ENCODE data around the gene NANOS3. TPM values are rescaled to one million over a fixed set of nuclear protein-coding genes. Genes with fewer than 3 reads are reported as not detected.

The NANOS3 gene
- total and polyA plus RNA-seq, 2 of the 13 experiments (the other 11 are each of a cell fraction or from before 2014, with no cell fraction given) = 0.21 TPM; not detected in 1

DNA sequence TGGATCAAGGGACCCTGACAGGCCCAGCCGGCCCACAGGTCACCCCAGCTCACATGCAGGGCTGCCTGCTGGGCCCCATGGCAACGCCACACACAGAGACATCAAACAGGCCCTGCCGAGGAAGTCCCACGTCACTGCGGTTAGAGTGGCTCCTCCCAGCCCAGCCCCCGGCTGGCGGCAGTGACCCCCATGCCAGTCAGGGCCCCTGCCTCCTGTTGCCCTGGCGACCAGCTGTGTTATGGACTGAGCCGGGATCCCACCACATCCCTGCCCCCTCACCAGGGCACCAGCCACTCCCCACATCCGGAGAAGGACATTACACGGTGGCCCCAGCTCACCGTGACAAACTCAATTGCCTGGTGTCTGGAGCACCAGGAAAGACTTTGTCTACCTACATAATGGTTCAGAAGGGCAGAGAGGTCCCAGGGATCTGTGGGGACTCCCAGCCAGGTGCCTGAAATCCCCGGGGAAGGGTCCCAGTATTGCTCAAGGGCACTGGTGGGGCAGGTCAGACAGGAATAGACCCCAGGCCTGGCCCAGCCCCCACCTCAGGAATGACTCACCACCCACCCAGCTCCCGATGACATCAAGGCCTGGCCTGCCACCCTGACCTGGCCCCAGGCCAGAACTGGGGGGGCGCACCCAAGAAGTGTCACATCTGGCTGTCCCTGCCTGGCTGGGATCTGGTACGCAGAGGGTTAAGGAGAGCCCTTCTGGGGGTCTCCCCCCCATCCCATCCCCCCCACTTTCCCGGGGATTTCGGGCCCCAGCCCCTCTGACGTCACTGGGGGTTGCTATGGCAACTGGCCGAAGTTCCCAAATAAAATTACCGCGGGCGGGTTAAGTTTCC lies 30.2 kb upstream of the NANOS3 start (continued):
- TF ChIP-seq ZBTB26 (CRISPR knock-in tag; IDR thresholded peaks at IDR 0.05; ENCODE audit: borderline replicate concordance) (no peak), ZNF296 (CRISPR knock-in tag; conservative IDR thresholded peaks at IDR 0.05) (0 out of 2 replicates have a peak, but pooled peaks have one; percentile 34), ZBTB1 (CRISPR knock-in tag; IDR thresholded peaks at IDR 0.05; ENCODE audit: borderline replicate concordance) (no peak), ZNF138 (CRISPR knock-in tag; IDR thresholded peaks at IDR 0.05; ENCODE audit: low read depth) (peak; percentile 50; the same call in 1 of the 2 replicates), YEATS2 (CRISPR knock-in tag; IDR thresholded peaks at IDR 0.05; ENCODE audit: borderline replicate concordance) (peak; percentile 37; the same call in 1 of the 2 replicates), SNAI1 (CRISPR knock-in tag; IDR thresholded peaks at IDR 0.05; ENCODE audit: borderline replicate concordance) (no peak), ATF7 (IDR thresholded peaks at IDR 0.05) (peak; percentile 81), ATF7 (CRISPR knock-in tag; IDR thresholded peaks at IDR 0.05) (peak; percentile 90), FOXC1 (CRISPR knock-in tag; IDR thresholded peaks at IDR 0.05; ENCODE audit: borderline replicate concordance) (no peak), RBM22 (optimal IDR thresholded peaks at IDR 0.05; ENCODE audit: low read length) (peak; percentile 70), SIN3B (IDR thresholded peaks at IDR 0.05; ENCODE audit: low read length) (0 out of 2 replicates have a peak, but pooled peaks have one; percentile 56), RFXAP (CRISPR knock-in tag; IDR thresholded peaks at IDR 0.05; ENCODE audit: borderline replicate concordance) (peak; percentile 73; the same call in 1 of the 2 replicates), FOXO1 (CRISPR knock-in tag; IDR thresholded peaks at IDR 0.05) (peak; percentile 42; the same call in 1 of the 2 replicates), CSRNP1 (CRISPR knock-in tag; IDR thresholded peaks at IDR 0.05) (no peak; the same call in 1 of the 2 replicates), GMEB1 (CRISPR knock-in tag; IDR thresholded peaks at IDR 0.05; ENCODE audit: borderline replicate concordance) (no peak), ATF1 (CRISPR knock-in tag; IDR thresholded peaks at IDR 0.05) (peak; percentile 89), SOX6 (IDR thresholded peaks at IDR 0.05) (no peak), SOX6 (CRISPR knock-in tag; IDR thresholded peaks at IDR 0.05) (peak; percentile 41; the same call in 1 of the 2 replicates), GFI1 (CRISPR knock-in tag; IDR thresholded peaks at IDR 0.05; ENCODE audit: borderline replicate concordance) (no peak), MED1 (CRISPR knock-in tag; IDR thresholded peaks at IDR 0.05) (peak; percentile 40)
- TF ChIP-seq, protein P1, sequence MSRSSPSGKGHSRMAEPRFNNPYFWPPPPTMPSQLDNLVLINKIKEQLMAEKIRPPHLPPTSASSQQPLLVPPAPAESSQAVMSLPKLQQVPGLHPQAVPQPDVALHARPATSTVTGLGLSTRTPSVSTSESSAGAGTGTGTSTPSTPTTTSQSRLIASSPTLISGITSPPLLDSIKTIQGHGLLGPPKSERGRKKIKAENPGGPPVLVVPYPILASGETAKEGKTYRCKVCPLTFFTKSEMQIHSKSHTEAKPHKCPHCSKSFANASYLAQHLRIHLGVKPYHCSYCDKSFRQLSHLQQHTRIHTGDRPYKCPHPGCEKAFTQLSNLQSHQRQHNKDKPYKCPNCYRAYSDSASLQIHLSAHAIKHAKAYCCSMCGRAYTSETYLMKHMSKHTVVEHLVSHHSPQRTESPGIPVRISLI (CRISPR knock-in tag; IDR thresholded peaks at IDR 0.05; ENCODE audit: borderline replicate concordance) = no peak
- TF ChIP-seq, protein P2, sequence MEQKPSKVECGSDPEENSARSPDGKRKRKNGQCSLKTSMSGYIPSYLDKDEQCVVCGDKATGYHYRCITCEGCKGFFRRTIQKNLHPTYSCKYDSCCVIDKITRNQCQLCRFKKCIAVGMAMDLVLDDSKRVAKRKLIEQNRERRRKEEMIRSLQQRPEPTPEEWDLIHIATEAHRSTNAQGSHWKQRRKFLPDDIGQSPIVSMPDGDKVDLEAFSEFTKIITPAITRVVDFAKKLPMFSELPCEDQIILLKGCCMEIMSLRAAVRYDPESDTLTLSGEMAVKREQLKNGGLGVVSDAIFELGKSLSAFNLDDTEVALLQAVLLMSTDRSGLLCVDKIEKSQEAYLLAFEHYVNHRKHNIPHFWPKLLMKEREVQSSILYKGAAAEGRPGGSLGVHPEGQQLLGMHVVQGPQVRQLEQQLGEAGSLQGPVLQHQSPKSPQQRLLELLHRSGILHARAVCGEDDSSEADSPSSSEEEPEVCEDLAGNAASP (CRISPR knock-in tag; IDR thresholded peaks at IDR 0.05; ENCODE audit: borderline replicate concordance) = peak; percentile 74; the same call in 1 of the 2 replicates

Data from HepG2 (cell line).